Neural progenitor cell (in vitro differentiated cells): ENCODE measurements around the gene ZNF117.

Experiments
- EZH2 ChIP-seq: fragments of 200-600 bp; sonication (generic); IDR thresholded peaks from 2 replicates; pipeline ENCODE4 v1.6.1; 2017; ENCODE audit warnings: antibody characterized with exemption, mild to moderate bottlenecking, moderate library complexity
- EZH2phosphoT487 ChIP-seq: fragments of 200-600 bp; sonication (generic); IDR thresholded peaks from 2 replicates; pipeline ENCODE4 v1.6.1; 2017; ENCODE audit warnings: antibody characterized with exemption
- TF ChIP-seq, protein P1 (sequence below): fragments of 200-600 bp; sonication (generic); IDR thresholded peaks from 2 replicates; pipeline ENCODE4 v1.5.1; 2017; ENCODE audit warnings: antibody characterized with exemption, mild to moderate bottlenecking

- TF ChIP-seq EZH2 (no peak), EZH2phosphoT487 (no peak)
- TF ChIP-seq, protein P1, sequence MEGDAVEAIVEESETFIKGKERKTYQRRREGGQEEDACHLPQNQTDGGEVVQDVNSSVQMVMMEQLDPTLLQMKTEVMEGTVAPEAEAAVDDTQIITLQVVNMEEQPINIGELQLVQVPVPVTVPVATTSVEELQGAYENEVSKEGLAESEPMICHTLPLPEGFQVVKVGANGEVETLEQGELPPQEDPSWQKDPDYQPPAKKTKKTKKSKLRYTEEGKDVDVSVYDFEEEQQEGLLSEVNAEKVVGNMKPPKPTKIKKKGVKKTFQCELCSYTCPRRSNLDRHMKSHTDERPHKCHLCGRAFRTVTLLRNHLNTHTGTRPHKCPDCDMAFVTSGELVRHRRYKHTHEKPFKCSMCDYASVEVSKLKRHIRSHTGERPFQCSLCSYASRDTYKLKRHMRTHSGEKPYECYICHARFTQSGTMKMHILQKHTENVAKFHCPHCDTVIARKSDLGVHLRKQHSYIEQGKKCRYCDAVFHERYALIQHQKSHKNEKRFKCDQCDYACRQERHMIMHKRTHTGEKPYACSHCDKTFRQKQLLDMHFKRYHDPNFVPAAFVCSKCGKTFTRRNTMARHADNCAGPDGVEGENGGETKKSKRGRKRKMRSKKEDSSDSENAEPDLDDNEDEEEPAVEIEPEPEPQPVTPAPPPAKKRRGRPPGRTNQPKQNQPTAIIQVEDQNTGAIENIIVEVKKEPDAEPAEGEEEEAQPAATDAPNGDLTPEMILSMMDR = no peak
These were observed 45.2 kb downstream of the ZNF117 start for GRCh38 chr7:64945503-64946175.
